Activated naive CD4-positive, alpha-beta T cell treated with anti-CD3 and anti-CD28 coated beads, Interleukin-2, amount 50 U/mL, for 16 hours (primary cell): ENCODE data around the gene PAM16.
"Not testable (repeated sequence)": the region's sequence is repeated elsewhere in the genome, so short reads cannot be mapped to it uniquely, and the experiment has no call there.

ENCODE experiments used
- DNase-seq: peaks from one replicate; pipeline ENCODE4 v3.0.0-alpha.2; 2020

Gene PAM16

DNA sequence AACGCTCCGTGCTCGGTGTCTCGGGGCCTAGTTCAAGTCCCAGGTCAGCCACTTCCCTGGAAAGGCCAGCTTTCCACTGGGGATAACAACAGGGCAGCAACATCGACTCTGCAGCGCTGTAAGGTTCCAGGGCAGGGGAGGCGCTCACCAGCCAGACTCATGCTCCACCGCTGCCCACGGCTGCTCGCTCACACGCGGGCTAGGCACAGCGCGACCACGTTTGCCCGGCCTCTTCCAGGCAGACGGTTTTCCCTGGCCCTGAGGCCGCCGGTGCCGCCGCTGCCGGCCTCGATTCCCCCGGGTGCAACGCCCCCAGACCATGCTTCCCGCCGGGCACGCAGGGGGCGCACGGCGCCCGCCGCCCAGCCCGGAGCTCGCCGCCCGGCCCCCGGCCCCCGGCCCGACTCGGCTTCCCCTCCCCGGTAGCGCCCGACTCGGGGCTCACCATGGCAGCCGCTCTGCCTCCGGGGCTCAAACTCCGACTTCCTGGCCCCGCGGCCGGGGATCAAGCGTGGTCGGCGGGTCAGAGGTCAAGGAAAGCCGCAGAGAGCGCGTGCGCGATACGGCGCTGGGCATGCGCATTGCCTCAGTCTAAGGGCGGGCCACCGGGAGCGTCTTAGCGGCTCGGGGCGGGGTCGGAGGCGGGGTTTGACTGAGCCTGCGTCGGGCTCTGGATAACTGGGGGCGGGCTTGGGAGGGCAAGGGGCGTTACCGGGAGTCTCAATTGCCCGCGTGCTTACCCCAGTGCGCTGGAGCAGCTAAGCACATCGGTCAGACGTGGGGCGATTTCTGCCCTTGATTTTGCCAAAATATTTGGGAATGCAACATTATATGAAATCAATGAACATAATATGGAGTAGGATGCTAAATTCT lies at the start of gene PAM16:
PAM16 (minus strand) TSS at position 535 of the 873 bp plus-strand sequence; CDS start at position 448, 87 bp downstream.
- peak; percentile 98 for DNase-seq

- DNase-seq: no peak
Measured at GRCh38 chr16:4399001-4399730, 48.0 kb upstream of the PAM16 start.

GRCh38 chr16:4395055-4395726 lies 44.1 kb upstream of the PAM16 start:
- DNase-seq: no peak

GRCh38 chr16:4393850-4394249 lies 42.7 kb upstream of the PAM16 start:
- not testable (repeated sequence) for DNase-seq

DNA sequence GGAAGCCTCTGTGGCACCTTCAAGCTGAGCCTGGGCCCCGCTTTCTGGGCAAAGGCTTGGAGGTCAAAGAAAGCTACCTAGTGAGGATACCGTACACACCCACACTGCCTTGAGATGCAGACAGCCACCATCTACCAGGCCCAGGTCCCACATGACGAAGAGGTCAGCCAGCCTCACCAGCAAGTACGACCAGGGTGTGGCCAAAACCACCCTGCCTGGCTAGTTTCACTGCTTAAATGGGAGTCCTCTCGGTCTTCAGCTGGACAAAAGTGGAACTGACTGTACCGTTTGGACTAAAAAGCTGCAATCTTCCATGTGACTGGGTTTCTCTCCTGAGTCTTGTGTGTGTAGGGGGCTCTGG lies 42.1 kb upstream of the PAM16 start:
- no peak for DNase-seq

- DNase-seq: no peak
Measured at GRCh38 chr16:4392382-4393239, 41.5 kb upstream of the PAM16 start.

DNA sequence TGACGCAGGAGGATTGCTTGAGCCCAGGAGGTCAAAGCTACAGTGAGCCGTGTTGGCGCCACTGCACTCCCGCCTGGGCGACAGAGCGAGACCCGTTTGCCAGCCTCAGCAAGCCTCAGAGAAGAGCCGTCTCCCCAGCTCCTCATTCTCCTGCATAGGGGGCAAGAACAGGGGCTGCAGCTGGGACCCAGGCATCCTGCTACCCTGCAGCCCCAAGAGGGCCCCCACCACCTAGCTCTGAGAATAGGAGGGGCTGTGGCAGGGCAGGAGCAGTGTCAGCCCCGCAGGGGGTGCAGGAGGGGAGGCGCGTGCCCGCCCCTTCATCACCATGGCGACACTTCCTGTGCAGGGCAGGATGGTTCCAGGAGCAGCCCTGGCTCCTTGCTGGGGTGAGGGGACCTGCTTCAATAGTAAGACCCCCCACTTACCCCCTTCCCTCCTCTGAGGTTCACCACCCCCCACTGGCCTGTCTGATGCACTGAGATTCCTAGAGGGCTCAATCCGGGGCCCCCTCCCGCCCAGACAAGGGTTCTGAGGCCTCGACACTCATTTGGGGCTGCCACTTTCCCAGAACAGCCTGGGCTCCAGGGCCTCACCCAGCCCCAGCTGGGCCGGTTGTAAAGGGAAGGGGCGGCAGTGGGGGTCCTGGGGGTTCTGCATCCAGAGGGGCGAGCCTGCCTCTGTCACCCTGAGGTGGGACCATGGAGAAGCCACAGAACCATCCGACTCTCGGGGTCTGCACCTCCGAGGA lies 40.7 kb upstream of the PAM16 start:
- DNase-seq: no peak

DNA sequence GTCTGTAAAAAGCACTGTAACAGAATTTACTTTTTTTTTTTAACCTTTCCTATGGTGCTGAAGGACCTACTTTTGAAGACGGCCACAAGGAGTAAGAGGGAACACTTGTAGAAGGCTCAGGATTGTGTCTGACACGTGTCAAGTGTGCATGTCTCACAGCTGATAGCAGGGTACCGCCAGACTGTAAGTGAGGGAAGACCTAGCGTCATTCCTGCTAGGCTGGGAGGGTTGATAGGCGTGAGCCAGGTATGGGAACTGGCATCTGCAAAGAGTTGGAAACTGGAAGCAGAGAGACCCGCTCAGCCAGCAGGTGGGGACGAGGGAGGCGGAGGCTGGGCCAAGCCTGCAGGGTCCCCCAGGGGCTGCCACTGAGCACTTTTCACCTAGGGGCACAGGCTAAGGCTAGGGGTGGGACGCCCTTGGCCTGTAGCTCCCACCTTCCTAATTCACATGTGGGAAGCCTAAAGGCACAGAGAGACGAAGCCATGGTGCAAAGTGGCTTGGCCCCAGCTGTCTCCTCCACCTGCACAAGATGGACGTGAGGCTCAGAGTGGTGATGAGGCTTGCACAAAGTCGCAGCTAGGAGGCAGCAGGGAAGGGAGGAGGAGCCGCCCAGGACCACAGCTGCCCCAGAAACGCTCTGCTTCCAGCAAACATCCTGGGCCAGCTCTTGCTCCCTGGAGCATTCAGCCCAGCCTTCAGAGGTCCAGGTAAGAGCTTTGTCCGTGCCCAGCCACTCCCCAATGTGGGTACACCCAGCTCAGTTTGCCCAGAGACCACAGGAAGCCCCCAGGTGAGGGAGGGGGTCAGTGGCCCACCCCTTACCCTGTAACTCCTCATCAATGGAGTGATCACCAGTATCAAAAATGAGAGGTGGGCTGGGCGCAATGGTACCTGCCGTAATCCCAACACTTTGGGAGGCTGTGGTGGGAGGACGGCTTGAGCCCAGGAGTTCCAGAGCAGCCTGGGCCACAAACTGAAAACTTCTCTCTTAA lies 39.4 kb upstream of the PAM16 start:
- DNase-seq: no peak

- DNase-seq: no peak
Measured at GRCh38 chr16:4389051-4389955, 38.2 kb upstream of the PAM16 start.

DNA sequence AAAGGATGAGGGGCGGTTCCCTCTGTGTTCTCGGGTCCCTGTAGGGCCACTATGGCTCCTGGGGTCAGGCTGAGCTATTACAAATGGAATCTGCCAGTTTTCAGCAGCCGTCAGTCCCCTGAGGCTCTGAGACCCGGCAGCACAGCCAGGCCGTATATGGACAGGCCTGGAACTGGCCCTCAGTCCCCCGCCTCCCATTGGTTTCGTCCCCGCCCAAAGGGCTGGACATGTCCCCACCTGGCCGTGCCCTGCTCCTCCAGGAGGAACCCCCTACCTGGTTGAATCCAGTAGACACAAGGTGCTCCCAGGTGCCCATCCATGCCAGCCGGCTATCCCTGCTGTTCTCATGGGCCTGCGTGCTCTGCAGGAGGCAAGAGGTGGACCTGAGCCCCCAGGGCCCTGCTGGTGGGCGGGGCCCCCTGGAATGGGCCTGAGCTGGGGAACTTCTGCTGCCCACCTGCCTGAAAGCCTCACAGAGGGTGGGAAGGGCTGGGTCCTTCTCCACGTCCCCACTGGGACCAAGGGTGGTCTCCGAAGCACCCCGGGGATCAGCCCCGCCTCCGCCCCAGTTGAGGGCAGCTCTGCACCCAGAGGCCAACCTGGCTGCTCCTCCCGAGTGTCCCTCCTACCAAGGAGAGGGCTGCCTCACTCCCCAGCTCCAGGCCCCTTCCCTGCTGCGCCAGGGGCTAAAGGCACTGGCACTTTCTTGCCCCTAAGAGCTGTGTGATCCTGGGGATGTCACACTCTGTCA lies 37.3 kb upstream of the PAM16 start:
- no peak for DNase-seq

DNA sequence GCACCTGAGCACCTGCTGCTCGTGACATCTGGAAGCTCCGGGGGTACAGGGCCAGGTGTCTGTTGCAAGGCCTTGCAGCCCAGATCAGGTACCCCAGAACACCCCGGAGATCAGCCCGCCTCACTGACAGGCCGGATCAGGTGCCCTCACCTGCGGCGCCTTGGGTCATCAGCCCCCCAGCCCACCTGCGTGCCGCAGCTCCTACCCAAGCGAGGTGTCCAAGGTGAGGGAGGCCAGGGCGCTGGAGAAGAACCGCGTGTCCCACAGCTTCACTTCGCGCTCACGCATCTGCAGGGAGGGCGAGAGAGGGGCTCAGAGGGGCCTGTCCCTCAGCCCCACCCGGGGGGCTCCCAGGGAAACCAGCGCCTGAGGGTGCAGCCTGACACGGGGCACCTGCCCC lies 36.7 kb upstream of the PAM16 start:
- no peak for DNase-seq

DNA sequence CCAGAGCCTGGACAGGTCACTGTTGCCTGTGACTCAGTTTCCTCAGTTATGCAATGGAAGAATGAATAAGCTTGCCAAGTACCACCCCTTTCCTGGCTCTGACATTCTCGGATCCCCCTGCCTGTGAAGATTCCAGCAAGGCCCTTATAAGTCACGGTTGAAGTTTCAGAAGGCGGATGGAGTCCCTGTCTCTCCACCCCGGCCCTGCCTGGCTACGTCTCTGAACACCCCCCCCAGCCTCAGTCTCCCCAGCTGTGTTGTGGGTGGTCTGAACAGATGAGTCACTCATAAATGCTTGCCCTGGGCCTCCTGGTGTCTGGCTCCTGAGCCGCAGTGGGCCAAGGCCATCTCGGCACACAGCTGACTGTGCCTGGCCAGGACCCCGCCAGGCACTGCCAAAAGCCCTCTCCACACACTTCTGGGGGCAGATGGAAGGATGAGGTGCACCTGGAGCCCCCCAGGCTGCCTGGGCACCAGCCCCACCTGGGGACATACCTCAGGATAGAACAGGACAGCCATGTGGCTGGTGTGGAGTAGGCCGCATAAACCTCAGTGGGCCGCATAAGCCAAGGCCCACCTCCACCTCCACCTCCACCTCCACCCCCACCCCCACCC lies 35.9 kb upstream of the PAM16 start:
- DNase-seq: no peak

DNA sequence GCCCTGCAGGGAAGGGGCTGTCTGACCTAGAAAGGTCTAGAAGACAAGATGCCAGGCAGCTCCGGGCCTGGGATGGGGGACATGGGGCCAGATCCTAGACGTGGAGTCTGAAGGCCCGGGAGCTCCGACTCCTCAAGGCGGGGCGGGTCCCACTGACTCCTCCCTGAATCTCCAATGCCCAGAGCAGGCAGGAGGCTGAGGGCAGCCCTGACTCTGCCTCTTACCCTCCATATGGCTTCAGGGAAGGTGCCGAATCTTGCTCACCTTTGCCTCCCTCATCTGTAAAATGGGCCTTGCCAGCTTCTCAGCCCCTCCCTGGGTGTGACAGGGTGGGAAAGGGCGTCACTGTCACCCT lies 35.3 kb upstream of the PAM16 start:
- no peak for DNase-seq

DNA sequence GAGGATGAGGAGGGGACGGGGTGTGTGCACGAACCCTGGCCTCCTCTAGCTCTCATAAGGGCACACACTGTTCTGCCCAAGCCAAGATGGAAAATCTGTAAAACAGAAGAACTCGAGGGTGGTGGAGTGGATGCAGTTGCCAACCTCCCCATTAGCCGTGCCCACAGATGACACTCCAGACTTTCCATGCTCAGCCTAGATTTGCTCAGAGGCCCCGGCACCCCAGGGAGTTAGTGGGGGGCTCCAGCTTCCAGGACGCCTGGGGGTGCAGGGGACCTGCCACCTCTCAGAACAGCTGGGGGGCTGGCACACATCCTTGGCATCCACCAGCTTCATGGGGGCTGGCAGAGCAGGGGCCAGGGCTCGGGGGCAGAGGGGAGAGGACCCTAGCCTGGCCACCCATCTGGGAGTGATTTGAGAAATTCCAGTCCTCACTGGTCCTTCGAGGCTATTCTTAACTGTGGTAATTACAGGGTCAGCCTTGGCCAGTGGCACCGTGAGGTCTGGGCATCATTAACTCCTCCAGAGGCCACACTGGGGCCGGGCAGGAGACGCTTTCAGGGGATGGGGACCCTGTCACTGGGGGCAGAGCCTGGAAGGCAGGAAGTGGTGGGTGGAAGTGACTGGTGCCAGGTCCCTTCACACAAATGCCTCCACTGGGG lies 34.8 kb upstream of the PAM16 start:
- DNase-seq: no peak

- DNase-seq: no peak
Measured at GRCh38 chr16:4385066-4385788, 34.1 kb upstream of the PAM16 start.

DNA sequence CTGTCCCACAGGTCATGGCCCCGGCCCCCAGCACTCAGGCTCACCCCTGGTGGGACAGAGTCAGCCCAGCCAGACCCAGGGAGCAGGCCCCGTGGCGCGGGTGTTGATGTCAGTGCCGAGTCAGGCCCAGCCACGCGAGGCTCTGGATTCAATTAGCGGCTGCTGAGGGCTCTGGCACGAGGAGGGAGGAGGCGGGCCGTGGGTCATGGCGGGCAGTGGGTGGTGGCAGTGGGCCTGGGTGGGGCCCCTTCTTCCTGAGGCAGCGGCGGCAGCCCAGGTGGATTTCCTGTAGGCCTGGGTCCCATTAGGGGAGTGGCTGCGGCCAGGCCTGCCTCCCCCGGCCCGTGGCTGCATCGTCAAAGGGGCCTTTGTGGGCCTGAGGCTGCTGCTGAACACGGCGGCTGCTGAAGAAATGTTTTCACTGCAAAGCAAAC lies 33.4 kb upstream of the PAM16 start:
- no peak for DNase-seq
